B cell (primary cell): ENCODE measurements around the gene IKZF1. TPM values are rescaled to one million over a fixed set of nuclear protein-coding genes. Genes with fewer than 3 reads are reported as not detected.

ENCODE experiments used
- ATAC-seq: fragments of 200-7000 bp; cut with Tn5 transposase; one replicate; pipeline ENCODE4 v1.10.0; 2021; ENCODE audit warnings: low read depth, mild to moderate bottlenecking, moderate number of reproducible peaks, moderate library complexity
- CTCF ChIA-PET: fragments of 350-600 bp; sonication (Branson Sonifier 250); formaldehyde crosslinking; loops from one replicate; lab custom pipeline; 2021; ENCODE audit warnings: antibody characterized with exemption, inconsistent platforms; lab: Charles Lee
- POLR2A ChIA-PET: fragments of 350-600 bp; sonication (Branson Sonifier 250); formaldehyde crosslinking; loops from one replicate; lab custom pipeline; 2021; ENCODE audit warnings: antibody characterized with exemption; lab: Charles Lee
- DNase-seq: peaks from one replicate; pipeline ENCODE4 v3.0.0; 2013
- H2AFZ ChIP-seq: 2 replicates; pipeline ENCODE4 v1.6.1; 2012; ENCODE audit warnings: mild to moderate bottlenecking, low read depth, low read length; ENCODE audit not compliant: insufficient read depth, poor library complexity, severe bottlenecking
- H3K27ac ChIP-seq, 2 donors: 1 replicate in 1 of 2; 2 replicates in 1 of 2; pipeline ENCODE4 v1.5.1; 2012 to 2013; ENCODE audit warnings: low read length in 2 of 2, mild to moderate bottlenecking in 2 of 2, moderate library complexity in 1 of 2
- H3K27me3 ChIP-seq, 4 experiments: fragments of 200-600 bp in 1 of 4; sonication (generic) in 1 of 4; replicated peaks in 1 of 4; 1 replicate in 2 of 4; 2 replicates in 2 of 4; pipeline versions ENCODE4 v1.6.1 to v1.7.0; 2013 to 2016; ENCODE audit warnings: low read length in 3 of 4, mild to moderate bottlenecking in 2 of 4, mixed read lengths in 1 of 4, moderate library complexity in 1 of 4; ENCODE audit not compliant: insufficient read depth in 4 of 4, control insufficient read depth in 3 of 4; ENCODE audit errors: control extremely low read depth in 1 of 4
- H3K36me3 ChIP-seq, 2 experiments: replicated peaks in 1 of 2; 1 replicate in 1 of 2; 2 replicates in 1 of 2; pipeline versions ENCODE4 v1.6.1 to v1.7.1; 2013; ENCODE audit warnings: low read length in 1 of 2; ENCODE audit not compliant: insufficient read depth in 2 of 2, control insufficient read depth in 1 of 2; ENCODE audit errors: control extremely low read depth in 1 of 2, extremely low read depth in 1 of 2
- H3K4me1 ChIP-seq, 2 donors: fragments of 200-600 bp in 1 of 2; sonication (generic) in 1 of 2; 1 replicate in 1 of 2; 2 replicates in 1 of 2; pipeline versions ENCODE4 v1.5.1 to v1.6.1; 2013 to 2017; ENCODE audit warnings: low read length in 2 of 2; ENCODE audit not compliant: control insufficient read depth in 2 of 2, insufficient read depth in 2 of 2
- H3K4me2 ChIP-seq: replicated peaks from 2 replicates; pipeline ENCODE3; 2012; ENCODE audit warnings: mild to moderate bottlenecking, low read depth, low read length; ENCODE audit not compliant: poor library complexity, severe bottlenecking
- H3K4me3 ChIP-seq, 5 experiments: fragments of 200-600 bp in 1 of 5; sonication (generic) in 1 of 5; 1 replicate in 3 of 5; 2 replicates in 2 of 5; pipeline versions ENCODE4 v1.5.1 to v1.7.0; 2011 to 2016; ENCODE audit warnings: low read length in 4 of 5, mild to moderate bottlenecking in 4 of 5, low read depth in 2 of 5, control low read depth in 1 of 5, moderate library complexity in 1 of 5; ENCODE audit not compliant: insufficient read depth in 1 of 5; ENCODE audit errors: control extremely low read depth in 1 of 5, extremely low read depth in 1 of 5
- H3K79me2 ChIP-seq: fragments of 200-600 bp; sonication (generic); one replicate; pipeline ENCODE4 v1.6.0; 2016; ENCODE audit warnings: low read length; ENCODE audit not compliant: control insufficient read depth, insufficient read depth
- H3K9ac ChIP-seq: fragments of 200-600 bp; sonication (generic); 2 replicates; pipeline ENCODE4 v1.6.1; 2017; ENCODE audit warnings: mild to moderate bottlenecking, low read length, moderate library complexity
- H3K9me3 ChIP-seq, 3 donors: one replicate each; pipeline versions ENCODE4 v1.6.1 to v1.7.1; 2013; ENCODE audit warnings: low read length in 2 of 3; ENCODE audit not compliant: control insufficient read depth in 2 of 3, insufficient read depth in 1 of 3; ENCODE audit errors: control extremely low read depth in 1 of 3
- H4K20me1 ChIP-seq: 2 replicates; pipeline ENCODE4 v1.6.0; 2012; ENCODE audit warnings: mild to moderate bottlenecking, low read length; ENCODE audit not compliant: insufficient read depth, control insufficient read depth, poor library complexity, severe bottlenecking
- H3K27ac Mint-ChIP-seq: one replicate; pipeline ENCODE4 v1.8.0; 2021; ENCODE audit warnings: mixed read lengths
- H3K27me3 Mint-ChIP-seq: one replicate; pipeline ENCODE4 v1.8.0; 2021; ENCODE audit warnings: mixed read lengths
- H3K4me1 Mint-ChIP-seq: one replicate; pipeline ENCODE4 v1.8.0; 2021; ENCODE audit warnings: mixed read lengths
- H3K4me3 Mint-ChIP-seq: one replicate; pipeline ENCODE4 v1.8.0; 2021; ENCODE audit warnings: mixed read lengths
- H3K9me3 Mint-ChIP-seq: one replicate; pipeline ENCODE4 v1.8.0; 2022; ENCODE audit warnings: mixed read lengths; ENCODE audit not compliant: insufficient read depth
- EZH2 ChIP-seq: IDR thresholded peaks from 2 replicates; pipeline ENCODE4 v1.6.1; 2012; ENCODE audit warnings: borderline replicate concordance, low read depth, mild to moderate bottlenecking, moderate library complexity, low read length; ENCODE audit not compliant: insufficient read depth, poor library complexity, severe bottlenecking
- WGBS: methylation state at CpG from one replicate; pipeline ENCODE4 v1.1.5; 2013; ENCODE audit warnings: missing lambda C conversion rate; ENCODE audit not compliant: insufficient coverage; 5-methylcytosine and 5-hydroxymethylcytosine counted together
- intact Hi-C: fragments of 100-400 bp; cut with micrococcal nuclease; formaldehyde crosslinking; loops from one replicate; pipeline ENCODE4 v1.10.0; 2022
- polyA plus RNA-seq: library from polyadenylated mRNA; depleted of rRNA; stranded (reverse); fragments of >200 nt; gene quantifications from 2 replicates; pipeline ENCODE4 v1.2.3, GENCODE V29; 2012
- total RNA-seq, 2 donors: library from RNA; stranded (reverse); fragments of 120-200 nt in 1 of 2; gene quantifications; 1 replicate in 1 of 2; 2 replicates in 1 of 2; pipeline versions ENCODE4 v1.2.3 to v1.2.4, GENCODE V29; 2013 to 2022
- TF ChIP-seq, protein P1 (sequence below): fragments of 200-600 bp; IDR thresholded peaks from one replicate; pipeline ENCODE4 v1.8.0; 2022; ENCODE audit warnings: antibody characterized with exemption, mild to moderate bottlenecking

The IKZF1 gene
- total and polyA plus RNA-seq, 2 donors (not counting 1 experiment from before 2014, with no cell fraction given) = 199 to 254 TPM

GRCh38 chr7:50300336-50300735 is 4.2 kb upstream of the IKZF1 start:
- Histone ChIP-seq H3K27me3 (no peaks in the 10 kb centered on the region), H3K9me3 (no peaks in the 10 kb centered on the region), H3K9ac (no peak overlapping the region), H4K20me1 (no peaks in the 10 kb centered on the region), H3K4me3 (no peak overlapping the region), H3K27ac (peak overlapping the region in 1 of 2 donors; percentile 43), H3K79me2 (peaks cover 9% of the 10 kb centered on the region), H2AFZ (no peak overlapping the region), H3K4me1 (peaks cover 0 to 12% of the 10 kb centered on the region in 2 donors), H3K4me2 (no peak overlapping the region), H3K36me3 (no peaks in the 10 kb centered on the region)
- WGBS = 20% methylated on average over 2 of the region's 4 CpGs
- H3K9me3 Mint-ChIP-seq = no peaks in the 10 kb centered on the region
- POLR2A ChIA-PET = interaction anchor here (1.6 kb wide), 1 partner anchor 17 kb away, joined by 5 read pairs; no protein-coding TSS in a partner anchor
- peaks cover 13% of the 10 kb centered on the region for H3K4me1 Mint-ChIP-seq
- H3K4me3 Mint-ChIP-seq = no peak overlapping the region
- intact Hi-C loops = no loop called here
- no peaks in the 10 kb centered on the region for H3K27me3 Mint-ChIP-seq
- H3K27ac Mint-ChIP-seq = peak overlapping the region; percentile 68
- no peak for ATAC-seq
- TF ChIP-seq EZH2 = no peak
- TF ChIP-seq, protein P1, sequence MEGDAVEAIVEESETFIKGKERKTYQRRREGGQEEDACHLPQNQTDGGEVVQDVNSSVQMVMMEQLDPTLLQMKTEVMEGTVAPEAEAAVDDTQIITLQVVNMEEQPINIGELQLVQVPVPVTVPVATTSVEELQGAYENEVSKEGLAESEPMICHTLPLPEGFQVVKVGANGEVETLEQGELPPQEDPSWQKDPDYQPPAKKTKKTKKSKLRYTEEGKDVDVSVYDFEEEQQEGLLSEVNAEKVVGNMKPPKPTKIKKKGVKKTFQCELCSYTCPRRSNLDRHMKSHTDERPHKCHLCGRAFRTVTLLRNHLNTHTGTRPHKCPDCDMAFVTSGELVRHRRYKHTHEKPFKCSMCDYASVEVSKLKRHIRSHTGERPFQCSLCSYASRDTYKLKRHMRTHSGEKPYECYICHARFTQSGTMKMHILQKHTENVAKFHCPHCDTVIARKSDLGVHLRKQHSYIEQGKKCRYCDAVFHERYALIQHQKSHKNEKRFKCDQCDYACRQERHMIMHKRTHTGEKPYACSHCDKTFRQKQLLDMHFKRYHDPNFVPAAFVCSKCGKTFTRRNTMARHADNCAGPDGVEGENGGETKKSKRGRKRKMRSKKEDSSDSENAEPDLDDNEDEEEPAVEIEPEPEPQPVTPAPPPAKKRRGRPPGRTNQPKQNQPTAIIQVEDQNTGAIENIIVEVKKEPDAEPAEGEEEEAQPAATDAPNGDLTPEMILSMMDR = no peak
- CTCF ChIA-PET = interaction anchor here (0.9 to 2.3 kb wide), 6 partner anchors 12 to 118 kb away, joined by 3 to 11 read pairs (median 4); no protein-coding TSS in a partner anchor
- no peak for DNase-seq

DNA sequence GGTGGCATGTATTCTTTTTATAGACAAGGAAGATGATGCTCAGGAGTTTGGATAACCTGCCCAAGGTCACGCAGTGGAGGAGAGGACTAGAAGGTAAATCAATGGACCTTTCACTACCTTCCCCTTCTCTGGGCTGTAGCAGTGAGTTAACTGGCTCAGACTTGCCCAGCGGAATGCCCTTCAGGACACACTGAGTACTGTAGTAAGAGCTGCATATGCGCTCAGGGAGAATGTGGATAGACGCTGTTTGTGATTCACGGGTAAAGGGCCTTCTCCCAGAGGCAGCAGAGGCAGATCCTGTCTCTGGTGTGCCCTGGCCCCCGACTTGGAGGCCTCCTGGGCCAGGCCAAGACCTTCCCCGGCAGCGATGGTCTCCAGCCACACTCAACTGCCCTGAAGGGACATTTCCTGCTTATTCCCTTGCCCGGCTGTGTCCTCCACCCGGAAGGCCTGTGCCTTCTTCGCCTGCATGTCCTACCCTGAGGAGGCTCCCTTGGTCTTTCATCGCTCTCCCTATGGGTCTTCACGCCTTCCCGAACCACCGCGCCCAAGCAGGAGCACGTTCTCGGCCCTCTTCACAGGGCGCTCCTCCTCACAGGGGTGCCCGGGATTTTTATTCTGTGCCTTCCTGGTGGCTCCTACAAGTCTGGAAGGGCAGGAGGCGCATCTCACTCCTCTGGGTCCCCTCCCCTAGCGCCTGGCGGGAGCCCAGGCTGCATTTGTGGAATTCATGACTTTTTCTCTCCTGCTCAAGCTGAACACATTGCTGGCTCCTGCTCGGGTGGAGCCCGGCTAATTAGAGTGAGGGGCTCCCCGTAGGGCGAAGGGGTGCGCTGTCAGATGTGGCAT is 1.8 kb upstream of the IKZF1 start:
- no peaks in the 10 kb centered on the region for H4K20me1 ChIP-seq
- peak overlapping the region in 1 of 2 donors; percentile 36 for H3K27ac ChIP-seq
- H3K27ac Mint-ChIP-seq = peak overlapping the region; percentile 84
- H3K9me3 ChIP-seq = no peaks in the 10 kb centered on the region
- H3K9me3 Mint-ChIP-seq = no peaks in the 10 kb centered on the region
- DNase-seq (no peak), ATAC-seq (no peak)
- peaks cover 32% of the 10 kb centered on the region for H3K79me2 ChIP-seq
- no peaks in the 10 kb centered on the region for H3K27me3 Mint-ChIP-seq
- H2AFZ ChIP-seq = no peak overlapping the region
- peaks cover 20% of the 10 kb centered on the region for H3K4me1 Mint-ChIP-seq
- H3K9ac ChIP-seq = no peak overlapping the region
- no peak overlapping the region for H3K4me3 ChIP-seq
- H3K4me1 ChIP-seq = peaks cover 2 to 17% of the 10 kb centered on the region in 2 donors
- no peaks in the 10 kb centered on the region for H3K27me3 ChIP-seq
- H3K36me3 ChIP-seq = peaks cover 0 to 2% of the 10 kb centered on the region in 2 experiments
- ChIA-PET CTCF (interaction anchor here (0.6 to 5.2 kb wide), 2 partner anchors 114 to 116 kb away, joined by 3 to 41 read pairs; no protein-coding TSS in a partner anchor), POLR2A (interaction anchor here (0.5 to 3.5 kb wide), 2 partner anchors 20 to 36 kb away, joined by 4 to 12 read pairs; no protein-coding TSS in a partner anchor)
- peak overlapping the region; percentile 81 for H3K4me3 Mint-ChIP-seq
- intact Hi-C loops = no loop called here
- no peak for TF ChIP-seq EZH2
- TF ChIP-seq, protein P1 = no peak
- WGBS = 97% methylated on average over 26 of the region's 28 CpGs
- peak overlapping the region; percentile 64 for H3K4me2 ChIP-seq
